ENCODE results near the gene CASKIN2.

The CASKIN2 gene

GRCh38 chr17:75518201-75518600 is 2.9 kb upstream of the CASKIN2 start:
- TF ChIP-seq CTCF (IDR thresholded peaks at IDR 0.05; ENCODE audit: borderline replicate concordance, insufficient read depth, low read depth, low read length): no peak
- H3K4me3 ChIP-seq (ENCODE audit: low read depth, low read length): no peak overlapping the region

- TF ChIP-seq CTCF (IDR thresholded peaks at IDR 0.05; ENCODE audit: borderline replicate concordance, insufficient read depth, low read depth, low read length): peak; percentile 38; the same call in 1 of the 2 replicates
- peak overlapping the region; percentile 79 for H3K4me3 ChIP-seq (ENCODE audit: low read depth, low read length)
Observed at GRCh38 chr17:75517297-75517865, 2.0 kb upstream of the CASKIN2 start.

GRCh38 chr17:75516619-75517296 is 1.4 kb upstream of the CASKIN2 start:
- peak overlapping the region; percentile 79 for H3K4me3 ChIP-seq (ENCODE audit: low read depth, low read length)
- TF ChIP-seq CTCF (IDR thresholded peaks at IDR 0.05; ENCODE audit: borderline replicate concordance, insufficient read depth, low read depth, low read length): no peak

GRCh38 chr17:75516255-75516618 is 900 bp upstream of the CASKIN2 start, which contains the start of gene TSEN54:
TSEN54 (plus strand) TSS chr17:75516528; CDS start chr17:75516561, 33 bp downstream.
- H3K4me3 ChIP-seq (ENCODE audit: low read depth, low read length): peak within 1 kb of the TSS; percentile 79
- no peak for TF ChIP-seq CTCF (IDR thresholded peaks at IDR 0.05; ENCODE audit: borderline replicate concordance, insufficient read depth, low read depth, low read length)

- TF ChIP-seq CTCF (IDR thresholded peaks at IDR 0.05; ENCODE audit: borderline replicate concordance, insufficient read depth, low read depth, low read length): no peak
- H3K4me3 ChIP-seq (ENCODE audit: low read depth, low read length): peak overlapping the region; percentile 49
Observed at GRCh38 chr17:75514919-75515495, 330 bp downstream of the CASKIN2 start.

GRCh38 chr17:75514299-75514918 is 928 bp downstream of the CASKIN2 start:
- TF ChIP-seq CTCF (IDR thresholded peaks at IDR 0.05; ENCODE audit: borderline replicate concordance, insufficient read depth, low read depth, low read length): no peak
- H3K4me3 ChIP-seq (ENCODE audit: low read depth, low read length): peak overlapping the region; percentile 49

Measured in GM12875 (cell line).